Smooth muscle cell (in vitro differentiated cells): ENCODE measurements around the gene AKR1C3. TPM values are rescaled to one million over a fixed set of nuclear protein-coding genes. Genes with fewer than 3 reads are reported as not detected.
"Not testable (repeated sequence)": the region's sequence is repeated elsewhere in the genome, so short reads cannot be mapped to it uniquely, and the experiment has no call there.

ENCODE experiments used
- DNase-seq: peaks from one replicate; lab custom pipeline; 2025; ENCODE audit not compliant: unreplicated experiment; lab: John Stamatoyannopoulos, UW
- H2AFZ ChIP-seq: fragments of 200-600 bp; sonication (generic); 2 replicates; pipeline ENCODE4 v1.6.0; 2016; ENCODE audit warnings: antibody characterized with exemption, low read depth, mild to moderate bottlenecking
- H3F3A ChIP-seq: fragments of 200-600 bp; sonication (generic); 2 replicates; pipeline ENCODE4 v1.6.0; 2017; ENCODE audit warnings: antibody characterized with exemption, low read depth
- H3K27ac ChIP-seq: fragments of 200-600 bp; sonication (generic); 2 replicates; pipeline ENCODE4 v1.5.1; 2016; ENCODE audit warnings: low read depth, mild to moderate bottlenecking
- H3K27me3 ChIP-seq: fragments of 200-600 bp; sonication (generic); 2 replicates; pipeline ENCODE4 v1.6.1; 2016; ENCODE audit warnings: low read depth, mild to moderate bottlenecking
- H3K36me3 ChIP-seq: fragments of 200-600 bp; sonication (generic); 2 replicates; pipeline ENCODE4 v1.5.1; 2016; ENCODE audit warnings: low read depth
- H3K4me1 ChIP-seq: fragments of 200-600 bp; sonication (generic); 2 replicates; pipeline ENCODE4 v1.5.1; 2016; ENCODE audit warnings: low read depth
- H3K4me2 ChIP-seq: fragments of 200-600 bp; sonication (generic); 2 replicates; pipeline ENCODE4 v1.6.0; 2016; ENCODE audit warnings: mild to moderate bottlenecking
- H3K4me3 ChIP-seq: fragments of 200-600 bp; sonication (generic); 2 replicates; pipeline ENCODE4 v1.5.1; 2016; ENCODE audit warnings: mild to moderate bottlenecking
- H3K79me2 ChIP-seq: fragments of 200-600 bp; sonication (generic); 2 replicates; pipeline ENCODE4 v1.6.0; 2016; ENCODE audit warnings: low read depth, mild to moderate bottlenecking
- H3K9ac ChIP-seq: fragments of 200-600 bp; sonication (generic); 2 replicates; pipeline ENCODE4 v1.6.0; 2016; ENCODE audit warnings: low read depth
- H3K9me3 ChIP-seq: fragments of 200-600 bp; sonication (generic); replicated peaks from 2 replicates; pipeline ENCODE4 v1.5.1; 2016; ENCODE audit warnings: low read depth
- H4K20me1 ChIP-seq: fragments of 200-600 bp; sonication (generic); 2 replicates; pipeline ENCODE4 v1.6.0; 2016; ENCODE audit warnings: low read depth
- WGBS: methylation state at CpG from one replicate; pipeline ENCODE4 v1.1.7; 2016; ENCODE audit warnings: low lambda C conversion rate; 5-methylcytosine and 5-hydroxymethylcytosine counted together
- polyA plus RNA-seq: library from polyadenylated mRNA; unstranded; fragments of >200 nt; fragmentation: Nextera tagmentation; extraction: Ambion mirVana; gene quantifications from 2 replicates; pipeline ENCODE4 v1.2.1, GENCODE V29; 2016
- total RNA-seq: library from RNA; depleted of rRNA; stranded (reverse); fragments of >200 nt; gene quantifications from 2 replicates; pipeline ENCODE4 v1.2.3, GENCODE V29; 2014
- TF ChIP-seq, protein P1 (sequence below): fragments of 200-600 bp; sonication (generic); IDR thresholded peaks from 2 replicates; pipeline ENCODE4 v1.5.1; 2017; ENCODE audit warnings: borderline replicate concordance, mild to moderate bottlenecking, antibody characterized with exemption; ENCODE audit not compliant: insufficient read depth, poor library complexity, severe bottlenecking

AKR1C3 gene
- total and polyA plus RNA-seq, 2 experiments from 2014 or later = 0.27 to 4.5 TPM

DNA sequence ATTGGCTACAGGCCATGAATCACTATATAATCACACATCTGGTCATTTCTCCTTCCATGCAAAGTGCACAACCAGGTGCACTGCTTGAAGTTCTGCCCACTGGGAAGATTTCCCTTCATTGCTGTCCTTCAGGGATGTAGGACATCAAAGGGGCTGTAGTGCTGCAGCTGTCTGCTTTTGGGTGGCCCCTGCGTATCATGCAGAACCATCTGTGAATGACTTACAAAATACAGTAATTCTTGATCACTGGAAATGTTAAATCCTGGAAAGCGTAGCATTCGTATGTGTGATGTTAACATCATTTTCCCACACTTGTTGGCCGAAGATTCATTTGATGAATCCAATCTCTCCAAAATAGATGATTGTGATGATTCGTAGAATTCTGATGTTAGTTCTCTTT is 22.4 kb downstream of the AKR1C3 start:
- 95% methylated on average over 5 of the region's 5 CpGs for WGBS
- H3K4me1 ChIP-seq = no peaks in the 10 kb centered on the region
- TF ChIP-seq, protein P1, sequence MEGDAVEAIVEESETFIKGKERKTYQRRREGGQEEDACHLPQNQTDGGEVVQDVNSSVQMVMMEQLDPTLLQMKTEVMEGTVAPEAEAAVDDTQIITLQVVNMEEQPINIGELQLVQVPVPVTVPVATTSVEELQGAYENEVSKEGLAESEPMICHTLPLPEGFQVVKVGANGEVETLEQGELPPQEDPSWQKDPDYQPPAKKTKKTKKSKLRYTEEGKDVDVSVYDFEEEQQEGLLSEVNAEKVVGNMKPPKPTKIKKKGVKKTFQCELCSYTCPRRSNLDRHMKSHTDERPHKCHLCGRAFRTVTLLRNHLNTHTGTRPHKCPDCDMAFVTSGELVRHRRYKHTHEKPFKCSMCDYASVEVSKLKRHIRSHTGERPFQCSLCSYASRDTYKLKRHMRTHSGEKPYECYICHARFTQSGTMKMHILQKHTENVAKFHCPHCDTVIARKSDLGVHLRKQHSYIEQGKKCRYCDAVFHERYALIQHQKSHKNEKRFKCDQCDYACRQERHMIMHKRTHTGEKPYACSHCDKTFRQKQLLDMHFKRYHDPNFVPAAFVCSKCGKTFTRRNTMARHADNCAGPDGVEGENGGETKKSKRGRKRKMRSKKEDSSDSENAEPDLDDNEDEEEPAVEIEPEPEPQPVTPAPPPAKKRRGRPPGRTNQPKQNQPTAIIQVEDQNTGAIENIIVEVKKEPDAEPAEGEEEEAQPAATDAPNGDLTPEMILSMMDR = no peak
- no peaks in the 10 kb centered on the region for H3F3A ChIP-seq
- no peak overlapping the region for H3K27ac ChIP-seq
- no peak overlapping the region for H3K9ac ChIP-seq
- H3K79me2 ChIP-seq = no peaks in the 10 kb centered on the region
- no peak for DNase-seq
- no peak overlapping the region for H2AFZ ChIP-seq
- H3K4me2 ChIP-seq = no peak overlapping the region
- no peak overlapping the region for H3K4me3 ChIP-seq
- no peaks in the 10 kb centered on the region for H3K36me3 ChIP-seq
- H4K20me1 ChIP-seq = no peaks in the 10 kb centered on the region
- no peaks in the 10 kb centered on the region for H3K27me3 ChIP-seq
- no peaks in the 10 kb centered on the region for H3K9me3 ChIP-seq

DNA sequence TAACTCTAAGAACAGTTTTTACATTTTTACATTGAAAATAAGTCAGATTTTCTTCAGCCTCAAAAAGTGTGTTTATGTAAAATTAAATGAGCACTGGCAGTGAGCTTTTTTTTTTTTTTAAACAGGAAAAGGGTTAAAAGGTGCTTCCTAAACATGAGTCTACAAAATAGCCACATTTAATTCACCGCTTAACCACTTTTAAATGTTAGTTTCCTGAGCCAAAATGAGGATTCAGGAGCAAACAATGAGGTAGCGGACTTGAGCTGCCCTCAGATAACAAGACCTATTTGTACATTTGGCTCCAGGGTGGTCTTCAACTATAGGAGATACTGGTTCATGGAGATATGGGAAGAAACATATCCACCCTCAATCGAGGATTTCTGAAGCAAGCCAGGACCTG is 22.8 kb downstream of the AKR1C3 start:
- Histone ChIP-seq H3K4me2 (no peak overlapping the region), H3K9me3 (no peaks in the 10 kb centered on the region), H3K27me3 (no peaks in the 10 kb centered on the region), H3K79me2 (no peaks in the 10 kb centered on the region), H3K4me1 (no peaks in the 10 kb centered on the region), H4K20me1 (no peaks in the 10 kb centered on the region), H2AFZ (no peak overlapping the region), H3K27ac (no peak overlapping the region), H3K9ac (no peak overlapping the region), H3K36me3 (no peaks in the 10 kb centered on the region), H3K4me3 (no peak overlapping the region), H3F3A (no peaks in the 10 kb centered on the region)
- TF ChIP-seq, protein P1 = no peak
- 81% methylated on average over 3 of the region's 3 CpGs for WGBS
- no peak for DNase-seq

DNA sequence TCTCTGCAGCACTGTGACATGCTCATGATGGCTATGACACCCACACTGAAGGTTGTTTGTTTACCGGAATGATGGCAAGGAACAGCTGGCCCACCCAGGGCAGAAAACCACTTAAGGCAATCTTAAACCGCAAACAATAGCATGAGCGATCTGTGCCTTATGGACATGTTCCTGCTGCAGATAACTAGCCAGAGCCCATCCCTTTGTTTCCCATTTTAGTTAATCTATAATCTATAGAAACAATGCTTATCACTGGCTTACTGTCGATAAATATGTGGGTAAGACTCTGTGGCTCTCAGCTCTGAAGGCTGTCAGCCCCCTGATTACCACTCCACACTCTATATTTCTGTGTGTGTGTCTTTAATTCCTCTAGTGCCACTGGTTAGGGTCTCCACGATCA is 25.8 kb downstream of the AKR1C3 start:
- WGBS = 89% methylated on average over 5 of the region's 5 CpGs
- H3K27me3 ChIP-seq, H3K27ac ChIP-seq, DNase-seq, H2AFZ ChIP-seq, H3F3A ChIP-seq, H3K79me2 ChIP-seq, H3K9ac ChIP-seq, H3K4me1 ChIP-seq, H3K4me3 ChIP-seq, H4K20me1 ChIP-seq, H3K4me2 ChIP-seq, H3K9me3 ChIP-seq, H3K36me3 ChIP-seq: not testable (repeated sequence)

DNA sequence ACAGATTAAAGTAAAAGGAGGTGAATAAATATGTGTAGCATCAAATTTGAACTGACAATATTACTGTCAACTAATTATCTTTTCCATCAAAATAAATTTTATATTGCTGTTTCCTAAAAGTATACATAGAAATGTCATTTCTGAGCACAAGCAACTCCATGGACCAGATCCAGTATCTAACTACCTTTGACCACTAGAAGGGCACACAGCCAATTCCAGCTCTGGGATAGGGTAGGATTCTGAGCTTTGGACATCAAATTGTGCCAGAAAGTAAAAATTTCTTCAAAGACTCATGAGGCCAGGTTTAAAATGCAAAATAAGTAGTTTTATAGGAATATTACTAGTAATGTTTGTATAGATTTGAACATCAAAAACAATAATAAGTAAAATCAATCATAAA is 29.7 kb downstream of the AKR1C3 start:
- Histone ChIP-seq H3K9me3 (no peaks in the 10 kb centered on the region), H3K27me3 (no peaks in the 10 kb centered on the region), H3K27ac (no peak overlapping the region), H3K9ac (no peak overlapping the region), H3K4me2 (no peak overlapping the region), H3K4me1 (no peaks in the 10 kb centered on the region), H3K79me2 (no peaks in the 10 kb centered on the region), H2AFZ (no peak overlapping the region), H3K4me3 (no peak overlapping the region), H3F3A (no peaks in the 10 kb centered on the region), H3K36me3 (no peaks in the 10 kb centered on the region), H4K20me1 (no peaks in the 10 kb centered on the region)
- DNase-seq = no peak
- TF ChIP-seq, protein P1 = no peak
